OCI-LY7 (cell line): ENCODE data around the gene PRKN.

Source experiments
- CTCF ChIP-seq: fragments of 200-600 bp; sonication (generic); conservative IDR thresholded peaks from 2 replicates; pipeline ENCODE4 v1.5.1; 2014; ENCODE audit warnings: mild to moderate bottlenecking, antibody characterized with exemption, low read length, moderate library complexity, mixed read lengths
- EZH2phosphoT487 ChIP-seq: fragments of 200-600 bp; sonication (generic); IDR thresholded peaks from 2 replicates; pipeline ENCODE4 v1.6.1; 2018; ENCODE audit warnings: low read depth, borderline replicate concordance, mild to moderate bottlenecking, mixed run types, antibody characterized with exemption, low read length, moderate library complexity, mixed read lengths

GRCh38 chr6:161901740-161902426, 825.7 kb downstream of the PRKN start:
- TF ChIP-seq CTCF (no peak), EZH2phosphoT487 (no peak)
